Astrocyte (in vitro differentiated cells and primary cell): ENCODE measurements around the gene VWA2. TPM values are rescaled to one million over a fixed set of nuclear protein-coding genes. Genes with fewer than 3 reads are reported as not detected.

Experiments used
- DNase-seq: peaks from one replicate; pipeline ENCODE4 v3.0.0-alpha.2; 2010; ENCODE audit warnings: low read depth
- FAIRE-seq: peaks from 2 replicates; lab custom pipeline; 2011; peaks lifted over from hg19 to GRCh38; lab: Jason Lieb, UNC
- H2AFZ ChIP-seq: 2 replicates; pipeline ENCODE4 v1.6.0; 2012; ENCODE audit warnings: low read depth, low read length, inconsistent platforms
- H3K27ac ChIP-seq: 2 replicates; pipeline ENCODE4 v1.5.1; 2011; ENCODE audit warnings: low read depth, low read length, inconsistent platforms
- H3K27me3 ChIP-seq: 2 replicates; pipeline ENCODE4 v1.6.0; 2011; ENCODE audit warnings: low read length, inconsistent platforms; ENCODE audit not compliant: insufficient read depth
- H3K36me3 ChIP-seq: 2 replicates; pipeline ENCODE4 v1.5.1; 2011; ENCODE audit warnings: low read length, inconsistent platforms; ENCODE audit not compliant: insufficient read depth
- H3K4me1 ChIP-seq: 2 replicates; pipeline ENCODE4 v1.5.1; 2011; ENCODE audit warnings: low read length, inconsistent platforms; ENCODE audit not compliant: insufficient read depth
- H3K4me2 ChIP-seq: 2 replicates; pipeline ENCODE4 v1.6.0; 2012; ENCODE audit warnings: low read length, inconsistent platforms
- H3K4me3 ChIP-seq: 2 replicates; pipeline ENCODE4 v1.5.1; 2011; ENCODE audit warnings: low read depth, mild to moderate bottlenecking, low read length, inconsistent platforms; ENCODE audit not compliant: insufficient read depth
- H3K79me2 ChIP-seq: 2 replicates; pipeline ENCODE4 v1.6.0; 2012; ENCODE audit warnings: mild to moderate bottlenecking, low read length, inconsistent platforms; ENCODE audit not compliant: insufficient read depth
- H3K9ac ChIP-seq: 2 replicates; pipeline ENCODE4 v1.6.0; 2012; ENCODE audit warnings: mild to moderate bottlenecking, low read length, inconsistent platforms
- H3K9me3 ChIP-seq: 2 replicates; pipeline ENCODE4 v1.5.1; 2012; ENCODE audit warnings: low read depth, mild to moderate bottlenecking, low read length, inconsistent platforms; ENCODE audit not compliant: insufficient read depth
- H4K20me1 ChIP-seq: 2 replicates; pipeline ENCODE4 v1.6.0; 2012; ENCODE audit warnings: low read length, inconsistent platforms; ENCODE audit not compliant: insufficient read depth
- H3K27ac Mint-ChIP-seq: one replicate; pipeline ENCODE4 v1.8.0; 2021; ENCODE audit warnings: mild to moderate bottlenecking, mixed read lengths; ENCODE audit not compliant: unreplicated experiment
- H3K27me3 Mint-ChIP-seq: one replicate; pipeline ENCODE4 v1.8.0; 2021; ENCODE audit warnings: low read depth, mixed read lengths; ENCODE audit not compliant: unreplicated experiment
- H3K36me3 Mint-ChIP-seq: one replicate; pipeline ENCODE4 v1.8.0; 2021; ENCODE audit warnings: low read depth, mixed read lengths; ENCODE audit not compliant: unreplicated experiment
- H3K4me1 Mint-ChIP-seq: one replicate; pipeline ENCODE4 v1.8.0; 2021; ENCODE audit warnings: low read depth, mixed read lengths; ENCODE audit not compliant: unreplicated experiment
- H3K4me3 Mint-ChIP-seq: one replicate; pipeline ENCODE4 v1.8.0; 2021; ENCODE audit warnings: mild to moderate bottlenecking, moderate library complexity, mixed read lengths; ENCODE audit not compliant: unreplicated experiment
- H3K9me3 Mint-ChIP-seq: one replicate; pipeline ENCODE4 v1.8.0; 2021; ENCODE audit warnings: mild to moderate bottlenecking, mixed read lengths; ENCODE audit not compliant: unreplicated experiment
- CTCF ChIP-seq: IDR thresholded peaks from 2 replicates; pipeline ENCODE4 v1.5.1; 2011; ENCODE audit warnings: low read depth, mild to moderate bottlenecking, inconsistent platforms, low read length, moderate library complexity; ENCODE audit not compliant: insufficient read depth
- EZH2 ChIP-seq: IDR thresholded peaks from 2 replicates; pipeline ENCODE4 v1.6.1; 2012; ENCODE audit warnings: mild to moderate bottlenecking, low read length, inconsistent platforms; ENCODE audit not compliant: insufficient read depth
- total RNA-seq: library from RNA; stranded (reverse); gene quantifications from 2 replicates; pipeline ENCODE4 v1.2.1, GENCODE V29; 2021

VWA2 gene
- total RNA-seq, 1 donor from 2014 or later, result 0.25 TPM

GRCh38 chr10:114294549-114294948 is 55.5 kb downstream of the VWA2 start:
- H3K36me3 ChIP-seq, result no peaks in the 10 kb centered on the region
- Mint-ChIP-seq H3K4me1 (no peaks in the 10 kb centered on the region), H3K36me3 (peaks cover 52% of the 10 kb centered on the region), H3K27me3 (no peaks in the 10 kb centered on the region), H3K9me3 (peaks cover 29% of the 10 kb centered on the region), H3K27ac (no peak overlapping the region), H3K4me3 (no peak overlapping the region)
- no peak overlapping the region for H3K9ac ChIP-seq
- no peak overlapping the region for H3K4me2 ChIP-seq
- H3K79me2 ChIP-seq, result no peaks in the 10 kb centered on the region
- FAIRE-seq (no peak), DNase-seq (no peak)
- H3K9me3 ChIP-seq, result peaks cover 9% of the 10 kb centered on the region
- H3K4me1 ChIP-seq, result no peaks in the 10 kb centered on the region
- no peaks in the 10 kb centered on the region for H4K20me1 ChIP-seq
- no peak overlapping the region for H3K4me3 ChIP-seq
- no peak overlapping the region for H2AFZ ChIP-seq
- no peaks in the 10 kb centered on the region for H3K27me3 ChIP-seq
- H3K27ac ChIP-seq, result no peak overlapping the region
- TF ChIP-seq EZH2 (no peak), CTCF (no peak)

- no peak overlapping the region for H3K4me3 Mint-ChIP-seq
- no peaks in the 10 kb centered on the region for H3K79me2 ChIP-seq
Measured at GRCh38 chr10:114295393-114295792, 56.3 kb downstream of the VWA2 start.

More at GRCh38 chr10:114295393-114295792, 56.3 kb downstream of the VWA2 start:
- Histone ChIP-seq H3K27me3 (no peaks in the 10 kb centered on the region), H3K4me3 (no peak overlapping the region), H3K4me1 (no peaks in the 10 kb centered on the region), H3K36me3 (no peaks in the 10 kb centered on the region), H3K9ac (no peak overlapping the region), H3K4me2 (no peak overlapping the region), H3K27ac (no peak overlapping the region), H4K20me1 (no peaks in the 10 kb centered on the region), H3K9me3 (peaks cover 9% of the 10 kb centered on the region), H2AFZ (no peak overlapping the region)
- TF ChIP-seq CTCF (no peak), EZH2 (no peak)
- H3K4me1 Mint-ChIP-seq, result no peaks in the 10 kb centered on the region
- H3K27ac Mint-ChIP-seq, result no peak overlapping the region
- DNase-seq, result no peak
- no peaks in the 10 kb centered on the region for H3K27me3 Mint-ChIP-seq
- H3K9me3 Mint-ChIP-seq, result peaks cover 29% of the 10 kb centered on the region
- H3K36me3 Mint-ChIP-seq, result peaks cover 52% of the 10 kb centered on the region
- FAIRE-seq, result no peak
